ENCODE measurements around the gene UBE2V1.

DNA sequence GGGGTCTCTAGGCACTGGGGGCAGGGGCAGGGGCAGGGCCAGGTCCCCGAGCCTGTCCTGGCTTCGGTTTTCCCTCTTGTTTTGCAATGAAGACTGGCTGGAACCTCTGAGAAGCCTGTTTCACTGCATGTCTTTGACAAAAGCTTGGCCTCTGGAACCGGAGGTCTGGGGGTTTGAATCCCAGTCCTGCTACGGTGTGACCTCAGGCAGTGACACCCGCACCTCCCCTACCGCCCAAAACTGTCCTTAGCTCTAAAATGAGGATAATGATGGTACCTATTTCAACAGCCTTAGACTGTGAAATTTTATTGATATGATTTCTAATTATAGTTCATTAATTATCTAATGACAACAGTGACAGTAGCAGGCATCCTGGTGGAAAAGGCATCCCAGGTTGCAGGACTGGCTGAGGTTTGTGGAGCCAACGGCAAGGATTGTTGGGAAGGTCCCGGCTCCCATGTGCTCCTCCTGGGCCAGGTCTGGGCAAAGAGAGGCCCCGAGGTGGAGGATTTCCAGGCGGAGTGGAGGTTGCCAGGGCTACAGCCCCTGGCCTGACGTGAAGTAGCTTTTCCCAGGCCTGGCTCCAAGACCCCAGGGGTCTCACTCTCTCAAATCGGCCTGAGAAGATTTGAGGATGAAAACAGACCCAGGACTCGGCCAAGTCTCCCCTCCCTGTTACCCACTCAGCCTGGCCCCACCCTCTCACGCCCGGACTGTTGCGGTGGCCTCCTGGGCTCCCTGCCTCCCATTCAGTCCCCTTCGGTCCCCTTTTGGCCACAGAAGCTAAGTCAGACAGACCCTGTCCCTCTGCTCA, 72.3 kb downstream of the UBE2V1 start:
- TF ChIP-seq, protein P1, sequence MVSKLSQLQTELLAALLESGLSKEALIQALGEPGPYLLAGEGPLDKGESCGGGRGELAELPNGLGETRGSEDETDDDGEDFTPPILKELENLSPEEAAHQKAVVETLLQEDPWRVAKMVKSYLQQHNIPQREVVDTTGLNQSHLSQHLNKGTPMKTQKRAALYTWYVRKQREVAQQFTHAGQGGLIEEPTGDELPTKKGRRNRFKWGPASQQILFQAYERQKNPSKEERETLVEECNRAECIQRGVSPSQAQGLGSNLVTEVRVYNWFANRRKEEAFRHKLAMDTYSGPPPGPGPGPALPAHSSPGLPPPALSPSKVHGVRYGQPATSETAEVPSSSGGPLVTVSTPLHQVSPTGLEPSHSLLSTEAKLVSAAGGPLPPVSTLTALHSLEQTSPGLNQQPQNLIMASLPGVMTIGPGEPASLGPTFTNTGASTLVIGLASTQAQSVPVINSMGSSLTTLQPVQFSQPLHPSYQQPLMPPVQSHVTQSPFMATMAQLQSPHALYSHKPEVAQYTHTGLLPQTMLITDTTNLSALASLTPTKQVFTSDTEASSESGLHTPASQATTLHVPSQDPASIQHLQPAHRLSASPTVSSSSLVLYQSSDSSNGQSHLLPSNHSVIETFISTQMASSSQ (IDR thresholded peaks at IDR 0.05; ENCODE audit: low read depth): no peak
- TF ChIP-seq, protein P1 (CRISPR knock-in tag; IDR thresholded peaks at IDR 0.05; ENCODE audit: borderline replicate concordance): no peak
- TF ChIP-seq, protein P2, sequence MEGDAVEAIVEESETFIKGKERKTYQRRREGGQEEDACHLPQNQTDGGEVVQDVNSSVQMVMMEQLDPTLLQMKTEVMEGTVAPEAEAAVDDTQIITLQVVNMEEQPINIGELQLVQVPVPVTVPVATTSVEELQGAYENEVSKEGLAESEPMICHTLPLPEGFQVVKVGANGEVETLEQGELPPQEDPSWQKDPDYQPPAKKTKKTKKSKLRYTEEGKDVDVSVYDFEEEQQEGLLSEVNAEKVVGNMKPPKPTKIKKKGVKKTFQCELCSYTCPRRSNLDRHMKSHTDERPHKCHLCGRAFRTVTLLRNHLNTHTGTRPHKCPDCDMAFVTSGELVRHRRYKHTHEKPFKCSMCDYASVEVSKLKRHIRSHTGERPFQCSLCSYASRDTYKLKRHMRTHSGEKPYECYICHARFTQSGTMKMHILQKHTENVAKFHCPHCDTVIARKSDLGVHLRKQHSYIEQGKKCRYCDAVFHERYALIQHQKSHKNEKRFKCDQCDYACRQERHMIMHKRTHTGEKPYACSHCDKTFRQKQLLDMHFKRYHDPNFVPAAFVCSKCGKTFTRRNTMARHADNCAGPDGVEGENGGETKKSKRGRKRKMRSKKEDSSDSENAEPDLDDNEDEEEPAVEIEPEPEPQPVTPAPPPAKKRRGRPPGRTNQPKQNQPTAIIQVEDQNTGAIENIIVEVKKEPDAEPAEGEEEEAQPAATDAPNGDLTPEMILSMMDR (CRISPR knock-in tag; IDR thresholded peaks at IDR 0.05): no peak
- TF ChIP-seq ESRRA (CRISPR knock-in tag; IDR thresholded peaks at IDR 0.05; ENCODE audit: low read depth) (no peak), ETV6 (CRISPR knock-in tag; conservative IDR thresholded peaks at IDR 0.05) (no peak), ATF7 (IDR thresholded peaks at IDR 0.05) (no peak), ATF7 (CRISPR knock-in tag; IDR thresholded peaks at IDR 0.05) (no peak), POLR2AphosphoS5 (IDR thresholded peaks at IDR 0.05; ENCODE audit: low read depth, low read length) (no peak), MAFG (CRISPR knock-in tag; IDR thresholded peaks at IDR 0.05) (no peak)
